IMR-90 (cell line): ENCODE results near the gene CD99L2.

Experiments
- BHLHE40 ChIP-seq: fragments of 150-350 bp; IDR thresholded peaks from 2 replicates; pipeline ENCODE4 v1.6.1; 2016; ENCODE audit warnings: mild to moderate bottlenecking, low read depth, low read length
- FOS ChIP-seq: fragments of 150-350 bp; IDR thresholded peaks from 2 replicates; pipeline ENCODE4 v1.6.1; 2016; ENCODE audit warnings: low read depth, low read length
- NFE2L2 ChIP-seq: fragments of 150-350 bp; IDR thresholded peaks from 2 replicates; pipeline ENCODE4 v1.6.1; 2016; ENCODE audit warnings: low read depth, mild to moderate bottlenecking, low read length
- POLR2A ChIP-seq: IDR thresholded peaks from 2 replicates; pipeline ENCODE4 v1.6.1; 2012; ENCODE audit warnings: mild to moderate bottlenecking, low read depth, low read length
- RAD21 ChIP-seq: IDR thresholded peaks from 2 replicates; pipeline ENCODE4 v1.6.1; 2012; ENCODE audit warnings: low read length, improper control_type of control experiment
- RCOR1 ChIP-seq: IDR thresholded peaks from 2 replicates; pipeline ENCODE4 v1.6.1; 2012; ENCODE audit warnings: mild to moderate bottlenecking, low read length, improper control_type of control experiment; ENCODE audit not compliant: insufficient replicate concordance
- RFX5 ChIP-seq: IDR thresholded peaks from 2 replicates; pipeline ENCODE4 v1.8.0; 2012; ENCODE audit warnings: low read depth, mild to moderate bottlenecking, low read length, moderate library complexity
- SMC3 ChIP-seq: fragments of 150-350 bp; IDR thresholded peaks from 2 replicates; pipeline ENCODE4 v1.6.1; 2016; ENCODE audit warnings: low read depth, mild to moderate bottlenecking, antibody characterized with exemption, low read length, moderate library complexity
- USF2 ChIP-seq: fragments of 150-350 bp; IDR thresholded peaks from 2 replicates; pipeline ENCODE4 v1.6.1; 2017; ENCODE audit warnings: mild to moderate bottlenecking, antibody characterized with exemption, low read length, low read depth
- TF ChIP-seq, protein P1 (sequence below): conservative IDR thresholded peaks from 2 replicates; pipeline ENCODE4 v1.5.1; 2012; ENCODE audit warnings: mild to moderate bottlenecking, low read depth, low read length, improper control_type of control experiment
- TF ChIP-seq, protein P2 (sequence below): fragments of 150-350 bp; IDR thresholded peaks from 2 replicates; pipeline ENCODE4 v1.6.1; 2016; ENCODE audit warnings: low read depth, mild to moderate bottlenecking, low read length, moderate library complexity, borderline replicate concordance

GRCh38 chrX:150719621-150720020 is 178.8 kb downstream of the CD99L2 start:
- no peak for TF ChIP-seq POLR2A
- TF ChIP-seq, protein P1, sequence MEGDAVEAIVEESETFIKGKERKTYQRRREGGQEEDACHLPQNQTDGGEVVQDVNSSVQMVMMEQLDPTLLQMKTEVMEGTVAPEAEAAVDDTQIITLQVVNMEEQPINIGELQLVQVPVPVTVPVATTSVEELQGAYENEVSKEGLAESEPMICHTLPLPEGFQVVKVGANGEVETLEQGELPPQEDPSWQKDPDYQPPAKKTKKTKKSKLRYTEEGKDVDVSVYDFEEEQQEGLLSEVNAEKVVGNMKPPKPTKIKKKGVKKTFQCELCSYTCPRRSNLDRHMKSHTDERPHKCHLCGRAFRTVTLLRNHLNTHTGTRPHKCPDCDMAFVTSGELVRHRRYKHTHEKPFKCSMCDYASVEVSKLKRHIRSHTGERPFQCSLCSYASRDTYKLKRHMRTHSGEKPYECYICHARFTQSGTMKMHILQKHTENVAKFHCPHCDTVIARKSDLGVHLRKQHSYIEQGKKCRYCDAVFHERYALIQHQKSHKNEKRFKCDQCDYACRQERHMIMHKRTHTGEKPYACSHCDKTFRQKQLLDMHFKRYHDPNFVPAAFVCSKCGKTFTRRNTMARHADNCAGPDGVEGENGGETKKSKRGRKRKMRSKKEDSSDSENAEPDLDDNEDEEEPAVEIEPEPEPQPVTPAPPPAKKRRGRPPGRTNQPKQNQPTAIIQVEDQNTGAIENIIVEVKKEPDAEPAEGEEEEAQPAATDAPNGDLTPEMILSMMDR = no peak
- TF ChIP-seq, protein P2, sequence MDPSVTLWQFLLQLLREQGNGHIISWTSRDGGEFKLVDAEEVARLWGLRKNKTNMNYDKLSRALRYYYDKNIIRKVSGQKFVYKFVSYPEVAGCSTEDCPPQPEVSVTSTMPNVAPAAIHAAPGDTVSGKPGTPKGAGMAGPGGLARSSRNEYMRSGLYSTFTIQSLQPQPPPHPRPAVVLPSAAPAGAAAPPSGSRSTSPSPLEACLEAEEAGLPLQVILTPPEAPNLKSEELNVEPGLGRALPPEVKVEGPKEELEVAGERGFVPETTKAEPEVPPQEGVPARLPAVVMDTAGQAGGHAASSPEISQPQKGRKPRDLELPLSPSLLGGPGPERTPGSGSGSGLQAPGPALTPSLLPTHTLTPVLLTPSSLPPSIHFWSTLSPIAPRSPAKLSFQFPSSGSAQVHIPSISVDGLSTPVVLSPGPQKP = no peak
- no peak for TF ChIP-seq NFE2L2
- no peak for TF ChIP-seq SMC3
- no peak for TF ChIP-seq RCOR1
- TF ChIP-seq RFX5 = no peak
- TF ChIP-seq FOS = no peak
- no peak for TF ChIP-seq RAD21
- TF ChIP-seq USF2 = no peak
- no peak for TF ChIP-seq BHLHE40
